ENCODE measurements around the gene KDM3A.
A peak's percentile ranks its signal among the peaks of the same experiment; 100 is the strongest.

Gene KDM3A, protein sequence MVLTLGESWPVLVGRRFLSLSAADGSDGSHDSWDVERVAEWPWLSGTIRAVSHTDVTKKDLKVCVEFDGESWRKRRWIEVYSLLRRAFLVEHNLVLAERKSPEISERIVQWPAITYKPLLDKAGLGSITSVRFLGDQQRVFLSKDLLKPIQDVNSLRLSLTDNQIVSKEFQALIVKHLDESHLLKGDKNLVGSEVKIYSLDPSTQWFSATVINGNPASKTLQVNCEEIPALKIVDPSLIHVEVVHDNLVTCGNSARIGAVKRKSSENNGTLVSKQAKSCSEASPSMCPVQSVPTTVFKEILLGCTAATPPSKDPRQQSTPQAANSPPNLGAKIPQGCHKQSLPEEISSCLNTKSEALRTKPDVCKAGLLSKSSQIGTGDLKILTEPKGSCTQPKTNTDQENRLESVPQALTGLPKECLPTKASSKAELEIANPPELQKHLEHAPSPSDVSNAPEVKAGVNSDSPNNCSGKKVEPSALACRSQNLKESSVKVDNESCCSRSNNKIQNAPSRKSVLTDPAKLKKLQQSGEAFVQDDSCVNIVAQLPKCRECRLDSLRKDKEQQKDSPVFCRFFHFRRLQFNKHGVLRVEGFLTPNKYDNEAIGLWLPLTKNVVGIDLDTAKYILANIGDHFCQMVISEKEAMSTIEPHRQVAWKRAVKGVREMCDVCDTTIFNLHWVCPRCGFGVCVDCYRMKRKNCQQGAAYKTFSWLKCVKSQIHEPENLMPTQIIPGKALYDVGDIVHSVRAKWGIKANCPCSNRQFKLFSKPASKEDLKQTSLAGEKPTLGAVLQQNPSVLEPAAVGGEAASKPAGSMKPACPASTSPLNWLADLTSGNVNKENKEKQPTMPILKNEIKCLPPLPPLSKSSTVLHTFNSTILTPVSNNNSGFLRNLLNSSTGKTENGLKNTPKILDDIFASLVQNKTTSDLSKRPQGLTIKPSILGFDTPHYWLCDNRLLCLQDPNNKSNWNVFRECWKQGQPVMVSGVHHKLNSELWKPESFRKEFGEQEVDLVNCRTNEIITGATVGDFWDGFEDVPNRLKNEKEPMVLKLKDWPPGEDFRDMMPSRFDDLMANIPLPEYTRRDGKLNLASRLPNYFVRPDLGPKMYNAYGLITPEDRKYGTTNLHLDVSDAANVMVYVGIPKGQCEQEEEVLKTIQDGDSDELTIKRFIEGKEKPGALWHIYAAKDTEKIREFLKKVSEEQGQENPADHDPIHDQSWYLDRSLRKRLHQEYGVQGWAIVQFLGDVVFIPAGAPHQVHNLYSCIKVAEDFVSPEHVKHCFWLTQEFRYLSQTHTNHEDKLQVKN (N-terminal part only)

DNA sequence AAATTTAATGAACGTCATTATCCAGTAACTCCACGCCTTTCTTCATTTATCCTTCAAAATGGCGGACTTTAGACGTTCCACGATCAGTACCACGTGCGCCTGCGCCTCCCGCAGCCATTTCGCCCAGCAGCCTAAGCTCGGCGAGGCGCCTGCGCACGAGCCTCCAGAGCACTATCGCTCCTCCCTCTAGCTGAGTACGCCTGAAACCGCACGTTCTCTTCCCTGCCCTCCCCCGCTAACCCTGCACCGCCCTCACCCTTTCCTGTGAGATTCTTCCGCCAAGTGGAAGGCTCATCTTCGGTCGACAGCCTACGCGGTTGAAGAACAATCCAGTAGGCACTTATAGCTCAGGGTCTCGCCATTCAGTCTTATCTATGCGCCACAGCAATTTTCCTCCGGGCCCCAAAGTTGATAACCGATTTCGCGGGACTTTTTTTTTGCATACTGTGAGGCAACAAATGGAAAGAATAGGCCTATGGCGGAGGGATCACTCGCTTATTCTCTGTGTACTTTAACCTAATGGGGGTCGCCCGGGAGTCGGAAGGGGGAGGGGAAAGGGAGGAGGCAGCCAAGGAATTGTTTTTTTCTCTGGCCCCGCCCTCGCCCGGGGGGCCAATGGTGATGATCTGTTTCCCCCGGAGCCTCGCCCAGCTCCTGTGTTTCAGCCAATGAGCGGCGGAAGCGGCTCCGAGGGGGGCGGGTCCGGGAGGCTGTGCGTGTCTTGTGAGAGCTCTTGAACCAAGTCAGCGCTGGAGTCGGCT lies at the start of gene KDM3A:
TSS of gene KDM3A (plus strand) at position 741 of the 761 bp plus-strand sequence. CDS start 677 bp downstream, outside the sequence.
- peak; percentile 99 for DNase-seq (ENCODE audit: low read depth)

DNA sequence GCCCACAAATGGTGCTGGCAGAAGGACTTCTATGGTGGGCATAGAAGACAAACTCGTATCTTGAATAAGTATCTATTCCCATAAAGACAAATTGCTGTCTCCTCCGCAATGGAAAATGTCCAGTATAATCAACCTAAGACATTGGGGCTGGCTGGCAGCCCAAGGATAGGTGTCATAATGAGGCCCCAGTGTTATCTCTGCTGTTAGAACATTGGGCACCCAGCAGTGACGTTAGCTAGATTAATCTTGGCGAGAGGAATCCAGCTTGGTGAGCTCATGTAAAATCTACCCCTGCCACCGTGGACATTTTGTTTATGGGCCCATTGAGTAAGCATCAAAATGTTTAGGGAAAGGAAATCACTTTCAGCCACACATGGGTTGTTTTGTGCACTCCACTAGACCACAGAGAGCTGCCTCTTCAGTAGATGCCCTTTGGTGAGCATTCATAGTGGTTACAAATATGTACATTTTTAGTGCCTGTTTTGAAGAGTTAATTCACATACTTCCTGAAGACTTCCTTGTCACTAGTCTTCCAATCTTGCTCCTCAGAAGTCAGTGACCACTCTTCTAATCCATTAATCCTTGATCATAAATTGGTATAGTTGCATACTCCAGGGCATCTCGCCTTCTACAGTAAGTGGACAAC lies 48.2 kb upstream of the KDM3A start:
- DNase-seq (ENCODE audit: low read depth) = no peak

DNA sequence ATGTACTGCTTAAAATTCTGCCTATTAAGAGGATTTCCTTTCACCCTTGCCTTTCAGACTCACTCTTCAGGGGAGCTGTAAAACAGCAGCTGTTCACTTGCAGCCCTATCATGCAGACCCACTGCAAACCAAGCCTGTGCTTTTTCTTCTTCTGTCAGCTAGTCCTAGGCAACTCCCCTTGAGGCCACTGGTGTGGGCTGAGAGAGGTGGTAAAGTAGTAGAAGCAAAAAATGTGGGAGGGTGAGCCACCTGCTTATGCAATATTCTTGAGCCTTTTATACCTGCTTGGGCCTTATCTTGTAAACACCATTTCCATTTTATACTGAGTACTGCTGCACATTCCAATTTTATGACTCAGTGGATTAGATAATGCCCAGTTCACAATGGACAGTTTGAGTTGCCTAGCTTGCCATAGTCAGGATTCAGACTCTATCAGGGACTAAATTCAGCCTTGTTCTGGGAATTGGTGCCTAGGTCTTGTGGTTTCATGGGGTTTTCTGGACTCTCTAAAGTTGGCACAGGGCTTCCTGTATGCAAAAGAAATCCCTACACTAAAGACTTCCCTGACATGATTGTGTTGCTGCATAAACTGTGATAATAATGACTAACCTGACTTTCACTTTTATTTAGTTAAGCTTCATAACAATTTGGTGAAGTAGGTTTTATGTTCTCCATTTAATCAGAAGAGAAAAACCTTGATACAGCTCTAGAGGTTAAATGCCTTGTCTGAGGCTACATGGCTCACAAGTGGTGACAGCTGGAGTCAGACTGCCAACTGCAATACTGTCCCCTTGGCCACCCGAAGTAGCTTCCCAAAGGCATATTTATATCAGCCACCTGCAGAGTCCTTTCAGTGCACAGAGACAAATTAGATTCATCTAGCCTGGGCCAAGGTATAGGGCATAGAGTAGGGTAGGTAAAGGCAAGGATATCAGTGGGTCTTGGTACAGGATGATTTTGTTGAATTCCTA lies 47.4 kb upstream of the KDM3A start:
- peak; percentile 63 for DNase-seq (ENCODE audit: low read depth)

DNA sequence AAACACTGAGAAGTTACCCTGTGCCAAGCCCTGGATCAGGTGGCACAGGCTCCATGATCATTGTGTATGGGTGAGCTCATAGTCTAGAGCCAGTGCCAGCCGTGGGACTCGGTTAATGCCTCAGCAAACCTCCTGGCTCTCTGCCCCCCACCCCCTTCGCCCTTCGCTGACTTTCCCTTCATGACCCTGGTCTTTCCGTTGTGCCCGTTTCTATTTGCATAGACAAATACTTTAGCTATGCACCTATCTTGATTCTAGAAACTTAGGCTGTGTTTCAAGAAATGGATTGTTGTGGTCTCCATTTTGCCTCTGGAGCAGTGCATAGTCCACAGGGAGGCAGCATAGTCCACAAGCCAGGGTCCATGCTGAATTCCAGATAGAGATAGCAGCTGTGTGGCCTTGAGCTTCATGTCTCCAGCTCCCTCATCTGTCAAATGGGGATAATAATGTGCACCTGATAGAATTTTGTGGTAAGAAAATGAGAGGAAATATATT lies 44.8 kb upstream of the KDM3A start:
- peak; percentile 45 for DNase-seq (ENCODE audit: low read depth)

DNA sequence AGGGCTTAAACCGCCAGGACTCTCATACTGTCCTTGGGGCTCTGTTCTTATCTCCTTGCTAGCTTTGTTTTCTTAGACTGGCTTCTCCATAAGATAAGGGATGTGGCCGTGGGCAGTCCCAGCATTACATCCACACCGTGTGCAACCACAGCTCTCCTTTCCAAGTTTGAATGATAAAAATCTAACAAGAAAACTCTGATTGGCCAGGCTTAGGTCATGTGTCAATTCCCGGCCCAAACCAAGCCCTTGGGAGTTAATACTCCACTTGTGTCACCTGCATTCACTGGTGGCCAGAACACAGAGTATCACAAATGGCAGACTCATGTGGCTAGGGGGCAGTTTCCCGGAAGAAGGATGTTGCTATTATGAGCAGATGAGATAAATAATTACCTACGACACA lies 43.2 kb upstream of the KDM3A start:
- no peak for DNase-seq (ENCODE audit: low read depth)

DNA sequence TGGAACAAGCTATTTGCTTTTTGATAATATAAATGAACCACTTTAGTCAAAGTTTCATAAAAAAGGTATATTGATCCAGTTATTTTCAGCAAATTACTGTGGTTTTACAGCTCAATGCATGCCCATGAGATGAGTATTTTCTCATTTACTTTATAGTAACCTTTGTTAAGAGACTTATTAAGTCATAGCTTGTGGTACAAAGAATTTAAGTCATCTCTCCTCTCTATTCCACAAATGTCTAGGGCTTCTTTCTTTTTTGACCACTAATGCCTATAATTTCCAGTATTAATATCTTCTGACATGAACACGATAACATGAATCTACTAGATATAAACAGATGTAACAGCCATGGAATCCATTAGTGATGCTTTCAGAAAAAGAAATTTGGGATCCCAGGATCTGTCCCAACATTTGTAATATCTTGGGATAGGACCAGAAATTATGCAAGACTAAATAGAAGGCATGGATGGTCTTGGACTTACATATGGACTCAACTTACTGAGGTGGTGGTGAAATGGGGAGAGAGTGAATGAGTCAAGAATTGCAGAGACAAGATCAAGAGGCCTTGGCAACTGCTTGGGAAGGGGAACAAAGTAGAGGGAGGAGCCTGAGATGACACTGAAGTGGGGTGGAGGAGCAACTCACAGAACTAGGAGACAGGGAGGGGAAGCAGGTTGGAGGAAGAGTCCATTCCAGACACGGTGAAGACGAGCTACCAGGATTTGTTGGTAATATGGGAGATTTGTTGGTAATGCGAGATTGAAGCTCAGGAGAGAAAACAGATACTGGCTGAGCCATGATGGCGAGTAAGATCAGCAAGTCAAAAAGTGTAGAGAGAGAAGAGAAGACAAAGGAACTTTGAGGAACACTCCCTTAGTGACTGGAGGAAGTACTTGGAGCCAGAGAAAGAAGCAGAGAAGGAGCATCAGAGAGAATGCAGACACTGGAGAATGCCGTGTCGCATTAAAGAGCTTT lies 42.4 kb upstream of the KDM3A start:
- DNase-seq (ENCODE audit: low read depth) = no peak

DNA sequence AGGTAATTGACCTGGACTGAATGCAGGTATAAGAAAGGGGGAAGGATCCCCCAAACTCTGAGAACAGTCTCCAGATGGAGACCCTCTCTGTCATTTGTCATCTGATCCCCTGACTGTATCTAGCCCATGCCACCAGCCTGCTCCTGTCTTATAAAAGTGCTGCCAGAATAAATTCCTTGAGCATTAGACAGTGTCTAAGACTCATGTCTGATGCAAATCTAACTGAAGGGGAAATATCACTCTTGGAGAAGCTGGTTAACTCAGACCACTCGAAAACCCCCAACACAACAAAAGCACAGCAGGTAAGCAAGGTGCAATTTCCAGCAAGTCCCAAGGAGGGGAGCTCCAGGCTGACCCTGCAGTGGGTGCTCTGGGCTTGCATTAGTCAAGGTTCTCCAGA lies 40.9 kb upstream of the KDM3A start:
- DNase-seq (ENCODE audit: low read depth) = peak; percentile 6

DNA sequence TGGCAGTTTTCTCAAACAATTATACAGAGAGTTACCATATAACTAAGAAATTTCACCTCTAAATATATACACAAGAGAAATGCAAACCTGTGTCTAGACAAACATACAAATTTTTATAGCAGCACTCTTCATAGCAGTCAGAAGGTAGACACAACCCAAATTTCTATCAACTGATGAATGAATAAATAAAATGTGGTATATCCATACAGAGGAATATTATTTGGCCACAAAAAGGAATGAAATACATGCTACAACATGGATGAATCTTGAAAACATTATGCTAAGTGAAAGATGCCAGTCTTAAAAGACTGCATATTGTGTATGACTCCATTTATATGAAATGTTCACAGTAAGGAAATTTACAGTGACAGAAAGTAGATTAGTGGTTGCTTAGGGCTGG lies 30.6 kb upstream of the KDM3A start:
- DNase-seq (ENCODE audit: low read depth) = no peak

DNA sequence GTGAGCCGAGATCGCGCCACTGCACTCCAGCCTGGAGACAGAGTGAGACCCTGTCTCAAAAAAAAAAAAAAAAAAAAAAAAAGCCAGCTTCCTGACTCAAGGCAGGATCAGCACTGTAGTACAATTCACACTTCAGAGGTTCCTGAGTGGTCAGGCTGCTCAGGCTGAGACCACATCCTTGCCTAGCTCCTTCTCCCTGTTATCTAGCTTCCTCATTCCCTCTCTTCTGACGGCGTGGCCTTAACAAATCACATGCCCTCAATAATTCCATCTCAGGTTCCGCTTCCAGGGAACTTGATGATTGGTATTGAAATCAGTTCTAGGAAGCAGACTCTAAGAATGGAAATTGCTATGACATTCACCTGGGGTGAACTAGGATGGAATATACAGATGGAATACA lies 29.8 kb upstream of the KDM3A start:
- DNase-seq (ENCODE audit: low read depth) = no peak

DNA sequence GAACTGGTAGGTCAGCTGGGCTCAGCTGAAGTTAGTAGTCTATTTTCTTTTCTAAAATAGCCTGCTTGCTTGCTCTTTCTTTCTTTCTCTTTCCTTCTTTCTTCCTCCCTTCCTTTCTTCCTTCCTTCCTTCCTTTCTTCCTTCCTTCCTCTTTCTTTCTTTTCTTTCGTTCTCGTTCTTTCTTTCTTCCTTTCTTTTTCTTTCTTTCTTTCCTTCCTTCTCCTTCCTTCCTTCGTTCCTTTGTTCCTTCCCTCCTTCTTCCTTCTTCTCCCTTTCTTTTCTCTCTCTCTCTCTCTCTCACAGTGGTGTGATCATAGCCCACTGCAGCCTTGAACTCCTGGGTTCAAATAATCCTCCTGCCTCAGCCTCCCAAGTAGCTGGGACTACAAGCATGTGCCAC lies 29.2 kb upstream of the KDM3A start:
- DNase-seq (ENCODE audit: low read depth) = no peak

DNA sequence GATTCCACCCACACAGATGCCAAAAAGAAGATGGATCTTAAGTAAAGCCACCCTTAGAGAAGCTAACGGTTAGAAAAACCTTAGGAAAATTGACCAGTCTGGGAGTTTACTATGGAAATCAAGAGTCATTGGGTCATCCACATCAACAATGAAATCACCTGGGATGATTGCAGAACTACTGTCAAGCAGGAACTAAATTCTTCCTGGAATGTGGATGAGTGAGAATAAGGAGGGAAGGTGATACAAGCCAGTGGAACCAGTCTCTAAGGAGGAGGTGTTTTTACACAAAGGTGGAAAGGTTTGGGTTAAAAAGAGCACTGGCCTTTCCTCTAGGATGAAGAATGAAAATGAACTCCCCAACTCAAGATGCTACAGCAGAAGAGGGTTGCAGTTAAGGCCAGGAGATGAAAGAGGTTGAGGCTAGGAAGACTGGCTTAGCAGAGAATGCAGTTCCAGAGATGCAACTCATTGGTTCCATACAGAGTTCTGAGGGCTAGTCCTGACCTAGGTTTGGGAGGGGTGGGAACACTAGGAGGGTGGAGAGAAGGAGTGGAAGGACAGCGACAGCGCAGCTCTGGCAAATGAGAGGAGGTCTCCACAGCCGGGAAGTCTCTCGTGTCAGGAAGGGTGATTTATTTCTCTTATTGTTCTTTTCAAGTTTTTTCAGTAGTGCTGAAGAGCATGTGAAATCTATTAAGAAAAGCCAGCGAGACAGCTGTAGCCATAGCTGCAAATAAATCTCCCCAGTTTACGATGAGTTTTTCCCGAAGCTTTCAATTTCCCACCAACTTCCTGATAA lies 27.7 kb upstream of the KDM3A start:
- no peak for DNase-seq (ENCODE audit: low read depth)

DNA sequence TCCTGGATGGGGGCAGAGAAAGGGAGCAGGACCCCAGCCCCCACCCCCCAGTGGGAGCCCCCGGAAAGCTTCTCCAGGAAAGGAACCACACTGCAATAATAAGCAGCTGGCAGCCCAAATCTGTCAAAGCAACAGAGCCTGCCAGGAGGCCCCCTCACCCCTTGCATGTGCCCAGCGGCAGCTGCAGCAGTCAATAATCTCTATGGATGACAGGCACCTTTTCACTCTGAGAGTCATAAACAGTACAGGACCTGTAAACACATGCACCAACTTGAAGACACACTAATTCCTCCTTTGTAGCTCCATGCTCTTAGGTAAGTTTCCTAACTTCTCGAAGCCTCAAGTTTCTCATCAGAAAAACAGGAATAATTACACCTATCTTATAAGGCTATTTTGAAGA lies 26.2 kb upstream of the KDM3A start:
- DNase-seq (ENCODE audit: low read depth) = no peak

DNA sequence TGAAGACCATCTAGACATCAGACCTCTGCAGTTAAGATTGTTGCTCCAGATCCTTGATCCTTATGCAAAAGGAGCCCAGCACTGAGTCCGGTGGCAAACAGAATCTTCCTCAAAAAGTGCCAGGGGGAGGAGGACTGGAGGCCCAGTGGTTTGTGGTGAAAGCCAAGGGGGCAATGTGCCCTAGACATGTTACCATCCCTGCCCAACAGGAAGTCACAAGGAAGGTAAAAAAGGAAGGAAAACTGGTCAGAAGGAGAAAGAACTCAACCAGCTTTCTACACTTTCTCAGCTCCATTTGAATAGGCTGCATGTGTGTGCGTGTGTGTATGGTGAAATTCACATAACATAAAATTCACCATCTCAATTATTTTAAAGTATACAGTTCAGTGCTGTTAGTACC lies 25.0 kb upstream of the KDM3A start:
- no peak for DNase-seq (ENCODE audit: low read depth)

DNA sequence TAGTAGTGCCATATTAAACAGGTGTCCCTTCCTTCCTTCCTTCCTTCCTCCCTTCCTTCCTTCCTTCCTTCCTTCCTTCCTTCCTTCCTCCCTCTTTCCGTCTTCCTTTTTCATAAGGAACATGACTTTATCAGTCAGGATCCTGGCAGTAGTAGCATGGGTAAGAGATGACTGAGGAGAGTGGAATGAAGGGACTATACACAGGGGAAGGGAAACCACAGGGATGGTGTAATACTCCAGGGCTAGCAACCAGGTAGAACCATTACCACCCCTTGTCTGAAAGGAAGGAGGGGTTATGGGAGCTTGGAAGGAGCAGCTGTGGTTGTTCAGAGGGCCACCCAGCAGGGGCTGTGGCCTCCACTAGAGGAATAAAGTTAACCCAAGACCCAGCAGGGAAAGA lies 23.2 kb upstream of the KDM3A start:
- DNase-seq (ENCODE audit: low read depth) = peak; percentile 50

DNA sequence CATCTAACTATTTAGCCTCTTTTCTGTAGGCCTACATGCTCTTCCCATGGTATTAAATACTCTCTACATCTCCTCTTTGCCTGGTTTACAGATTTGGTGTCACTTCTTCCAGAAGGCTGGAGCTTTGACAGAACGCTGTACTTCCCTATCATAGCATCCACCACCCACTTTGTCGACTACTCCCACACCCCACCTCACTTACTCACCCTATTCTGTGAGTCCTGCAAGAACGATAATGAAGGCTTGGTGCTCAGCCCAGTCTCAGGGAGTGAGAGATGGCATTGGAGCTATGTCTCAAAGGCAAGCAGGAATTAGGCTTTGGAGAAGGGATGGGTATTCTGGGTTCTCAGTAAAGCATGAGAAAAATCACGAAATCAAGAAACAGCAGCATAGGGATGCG lies 20.3 kb upstream of the KDM3A start:
- DNase-seq (ENCODE audit: low read depth) = no peak

DNA sequence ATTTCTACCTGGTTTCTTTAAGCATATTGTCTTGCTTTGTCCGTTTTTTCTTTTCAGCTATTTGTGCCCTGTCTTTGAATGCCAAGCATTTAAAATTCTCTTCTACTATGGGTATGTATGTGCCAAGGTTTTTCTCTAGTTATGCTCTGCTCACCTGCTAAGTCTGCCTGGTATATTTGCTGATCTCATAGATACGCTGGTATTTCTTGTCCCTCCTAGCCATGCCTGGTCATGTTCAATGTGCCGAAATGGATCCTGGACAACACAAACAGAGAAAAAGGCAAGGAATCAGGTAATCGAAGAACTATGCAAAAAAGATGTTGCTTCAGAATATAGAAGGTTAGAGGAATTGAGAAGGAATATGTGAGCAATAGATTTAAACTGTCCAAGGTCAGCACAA lies 14.9 kb upstream of the KDM3A start:
- DNase-seq (ENCODE audit: low read depth) = no peak

DNA sequence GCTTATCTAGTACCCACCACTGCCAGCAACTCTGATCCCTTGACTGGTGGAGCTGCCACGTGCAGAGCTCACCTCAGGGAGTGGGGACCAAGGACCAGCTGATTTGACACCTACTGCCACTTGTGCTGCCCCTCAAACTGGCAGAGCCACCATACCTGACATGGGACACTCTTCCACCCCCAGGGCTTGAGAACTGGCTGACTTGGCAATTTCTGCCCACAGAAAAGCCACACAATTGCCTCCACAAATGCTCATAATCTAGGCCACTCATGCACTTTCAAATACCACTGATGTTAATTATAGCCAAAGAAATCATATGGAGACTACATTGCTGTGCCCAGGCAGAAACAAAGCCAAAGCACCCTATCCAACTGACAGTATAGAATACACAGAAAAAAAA lies 11.8 kb upstream of the KDM3A start:
- no peak for DNase-seq (ENCODE audit: low read depth)

DNA sequence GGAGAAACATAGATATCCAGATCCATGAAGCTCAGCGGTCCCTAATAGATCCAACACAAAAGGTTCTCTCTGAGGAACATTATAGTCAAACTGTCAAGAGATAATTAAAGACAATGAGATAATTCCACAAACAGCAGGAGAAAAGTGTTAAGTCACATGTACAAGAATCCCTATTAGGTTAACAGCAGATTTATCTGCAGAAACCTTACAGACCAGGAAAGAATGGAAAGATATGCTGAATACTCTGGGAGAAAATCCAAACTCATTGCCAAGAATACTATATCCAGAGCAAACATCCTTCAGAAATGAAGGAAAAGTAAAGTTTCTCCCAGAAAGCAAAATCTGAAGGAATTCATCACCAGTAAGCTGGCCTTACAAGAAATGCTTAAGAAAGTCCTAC lies 10.8 kb upstream of the KDM3A start:
- no peak for DNase-seq (ENCODE audit: low read depth)
